CD4-positive, alpha-beta T cell (primary cell): ENCODE results near the gene ERMARD. TPM values are rescaled to one million over a fixed set of nuclear protein-coding genes. Genes with fewer than 3 reads are reported as not detected.

Experiments
- ATAC-seq: fragments of 200-7000 bp; cut with Tn5 transposase; one replicate; pipeline ENCODE4 v1.10.0; 2022; ENCODE audit warnings: mild to moderate bottlenecking; ENCODE audit not compliant: poor library complexity
- CTCF ChIA-PET: fragments of 350-600 bp; sonication (Branson Sonifier 250); formaldehyde crosslinking; loops from one replicate; lab custom pipeline; 2021; ENCODE audit warnings: antibody characterized with exemption, inconsistent platforms; lab: Charles Lee
- POLR2A ChIA-PET: fragments of 350-600 bp; sonication (Branson Sonifier 250); formaldehyde crosslinking; loops from one replicate; lab custom pipeline; 2021; ENCODE audit warnings: antibody characterized with exemption, inconsistent platforms; lab: Charles Lee
- DNase-seq, 14 experiments: peaks; one replicate each; pipeline ENCODE4 v3.0.0-alpha.2; 2013 to 2020; ENCODE audit warnings: mixed read lengths in 2 of 14
- H3K27ac ChIP-seq, 2 donors: one replicate each; pipeline versions ENCODE4 v1.5.1 to v1.7.0; 2013; ENCODE audit warnings: low read length in 2 of 2, low read depth in 1 of 2, mild to moderate bottlenecking in 1 of 2
- H3K27me3 ChIP-seq, 2 experiments: 1 replicate in 1 of 2; 2 replicates in 1 of 2; pipeline versions ENCODE4 v1.6.1 to v1.7.0; 2013; ENCODE audit warnings: low read length in 2 of 2, control low read depth in 1 of 2, mild to moderate bottlenecking in 1 of 2, moderate library complexity in 1 of 2; ENCODE audit not compliant: insufficient read depth in 2 of 2, control insufficient read depth in 1 of 2
- H3K36me3 ChIP-seq: one replicate; pipeline ENCODE4 v1.6.1; 2013; ENCODE audit warnings: low read length, control low read depth; ENCODE audit not compliant: insufficient read depth
- H3K4me1 ChIP-seq: one replicate; pipeline ENCODE4 v1.6.1; 2013; ENCODE audit warnings: low read length, control low read depth; ENCODE audit not compliant: insufficient read depth
- H3K4me3 ChIP-seq: one replicate; pipeline ENCODE4 v1.5.1; 2013; ENCODE audit warnings: mild to moderate bottlenecking, low read length, moderate library complexity
- H3K9me3 ChIP-seq, 2 experiments: 1 replicate in 1 of 2; 2 replicates in 1 of 2; pipeline versions ENCODE4 v1.6.1 to v1.7.0; 2013; ENCODE audit warnings: low read length in 2 of 2, mild to moderate bottlenecking in 2 of 2, control low read depth in 1 of 2, moderate library complexity in 1 of 2; ENCODE audit not compliant: control insufficient read depth in 1 of 2, insufficient read depth in 1 of 2
- H3K27ac Mint-ChIP-seq: one replicate; pipeline ENCODE4 v1.8.0; 2020; ENCODE audit warnings: mixed read lengths
- H3K27me3 Mint-ChIP-seq: one replicate; pipeline ENCODE4 v1.8.0; 2021; ENCODE audit warnings: mixed read lengths
- H3K36me3 Mint-ChIP-seq: one replicate; pipeline ENCODE4 v1.8.0; 2021; ENCODE audit warnings: low read depth, mixed read lengths
- H3K4me1 Mint-ChIP-seq: one replicate; pipeline ENCODE4 v1.8.0; 2021; ENCODE audit warnings: low read depth, mixed read lengths
- H3K4me3 Mint-ChIP-seq: one replicate; pipeline ENCODE4 v1.8.0; 2020; ENCODE audit warnings: mild to moderate bottlenecking, mixed read lengths
- H3K9me3 Mint-ChIP-seq: one replicate; pipeline ENCODE4 v1.8.0; 2020; ENCODE audit warnings: mixed read lengths
- intact Hi-C, 2 experiments: fragments of 100-400 bp; cut with DNase I in 1 of 2; cut with micrococcal nuclease in 1 of 2; formaldehyde crosslinking; loops; one replicate each; pipeline versions ENCODE4 v1.15.1 to v1.9.0; 2023 to 2025; cut with DNase I, micrococcal nuclease
- total RNA-seq, 174 experiments: library from RNA in 2 of 174; stranded (reverse) in 2 of 174; gene quantifications; one replicate each; pipeline ENCODE4 v1.2.3 and lab custom pipeline; 2021 to 2026
- TF ChIP-seq, protein P1 (sequence below): fragments of 200-600 bp; IDR thresholded peaks from one replicate; pipeline ENCODE4 v1.8.0; 2022; ENCODE audit warnings: antibody characterized with exemption, mild to moderate bottlenecking

ERMARD gene
- total RNA-seq, 2 experiments from 2014 or later, result 24.2 to 26.2 TPM

DNA sequence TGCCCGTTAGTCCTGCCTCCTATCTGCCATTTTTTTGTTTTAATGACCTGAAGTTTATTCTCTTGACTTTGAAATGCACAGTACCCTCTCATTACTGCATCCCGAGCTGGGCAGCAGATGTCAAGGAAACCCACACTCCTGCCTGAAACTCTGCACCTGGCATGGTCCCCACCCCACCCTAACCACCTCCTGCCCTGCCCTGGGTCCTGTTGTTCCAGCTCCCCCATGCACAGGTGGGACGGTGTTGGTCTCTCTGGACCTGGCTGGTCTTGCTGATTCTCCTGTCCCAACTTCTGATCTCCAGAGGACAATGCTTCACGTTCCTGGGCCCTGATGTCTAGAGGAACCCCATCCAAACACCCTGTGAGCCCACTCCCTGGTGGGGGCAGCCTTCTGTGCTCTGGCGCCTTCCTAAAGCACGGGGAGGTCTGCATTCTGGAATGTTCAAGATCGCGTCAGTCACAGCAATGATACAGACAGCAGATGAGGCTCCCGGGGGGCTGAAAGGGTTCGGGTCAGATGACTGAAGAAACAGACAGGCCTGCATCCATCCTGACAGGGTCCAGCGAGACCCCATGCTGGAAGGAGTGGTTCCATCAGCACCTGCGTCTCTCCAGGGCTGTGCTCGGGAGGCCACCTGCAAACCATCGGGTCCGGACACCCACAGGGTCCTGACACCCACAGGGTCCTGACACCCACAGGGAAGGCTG lies 73.6 kb downstream of the ERMARD start:
- Mint-ChIP-seq H3K4me1 (no peaks in the 10 kb centered on the region), H3K36me3 (no peaks in the 10 kb centered on the region), H3K4me3 (no peak overlapping the region), H3K27me3 (peaks cover 72% of the 10 kb centered on the region), H3K27ac (no peak overlapping the region), H3K9me3 (peaks cover 2% of the 10 kb centered on the region)
- peaks cover 4 to 7% of the 10 kb centered on the region in 2 experiments for H3K9me3 ChIP-seq
- no peaks in the 10 kb centered on the region for H3K4me1 ChIP-seq
- TF ChIP-seq, protein P1, sequence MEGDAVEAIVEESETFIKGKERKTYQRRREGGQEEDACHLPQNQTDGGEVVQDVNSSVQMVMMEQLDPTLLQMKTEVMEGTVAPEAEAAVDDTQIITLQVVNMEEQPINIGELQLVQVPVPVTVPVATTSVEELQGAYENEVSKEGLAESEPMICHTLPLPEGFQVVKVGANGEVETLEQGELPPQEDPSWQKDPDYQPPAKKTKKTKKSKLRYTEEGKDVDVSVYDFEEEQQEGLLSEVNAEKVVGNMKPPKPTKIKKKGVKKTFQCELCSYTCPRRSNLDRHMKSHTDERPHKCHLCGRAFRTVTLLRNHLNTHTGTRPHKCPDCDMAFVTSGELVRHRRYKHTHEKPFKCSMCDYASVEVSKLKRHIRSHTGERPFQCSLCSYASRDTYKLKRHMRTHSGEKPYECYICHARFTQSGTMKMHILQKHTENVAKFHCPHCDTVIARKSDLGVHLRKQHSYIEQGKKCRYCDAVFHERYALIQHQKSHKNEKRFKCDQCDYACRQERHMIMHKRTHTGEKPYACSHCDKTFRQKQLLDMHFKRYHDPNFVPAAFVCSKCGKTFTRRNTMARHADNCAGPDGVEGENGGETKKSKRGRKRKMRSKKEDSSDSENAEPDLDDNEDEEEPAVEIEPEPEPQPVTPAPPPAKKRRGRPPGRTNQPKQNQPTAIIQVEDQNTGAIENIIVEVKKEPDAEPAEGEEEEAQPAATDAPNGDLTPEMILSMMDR, result no peak
- POLR2A ChIA-PET, result no interaction called here
- no peaks in the 10 kb centered on the region for H3K36me3 ChIP-seq
- H3K4me3 ChIP-seq, result no peak overlapping the region
- no peak overlapping the region for H3K27ac ChIP-seq
- no peak for ATAC-seq
- H3K27me3 ChIP-seq, result peaks cover 0 to 14% of the 10 kb centered on the region in 2 experiments
- intact Hi-C loops, result no loop called here
- no peak for DNase-seq
- CTCF ChIA-PET, result no interaction called here

DNA sequence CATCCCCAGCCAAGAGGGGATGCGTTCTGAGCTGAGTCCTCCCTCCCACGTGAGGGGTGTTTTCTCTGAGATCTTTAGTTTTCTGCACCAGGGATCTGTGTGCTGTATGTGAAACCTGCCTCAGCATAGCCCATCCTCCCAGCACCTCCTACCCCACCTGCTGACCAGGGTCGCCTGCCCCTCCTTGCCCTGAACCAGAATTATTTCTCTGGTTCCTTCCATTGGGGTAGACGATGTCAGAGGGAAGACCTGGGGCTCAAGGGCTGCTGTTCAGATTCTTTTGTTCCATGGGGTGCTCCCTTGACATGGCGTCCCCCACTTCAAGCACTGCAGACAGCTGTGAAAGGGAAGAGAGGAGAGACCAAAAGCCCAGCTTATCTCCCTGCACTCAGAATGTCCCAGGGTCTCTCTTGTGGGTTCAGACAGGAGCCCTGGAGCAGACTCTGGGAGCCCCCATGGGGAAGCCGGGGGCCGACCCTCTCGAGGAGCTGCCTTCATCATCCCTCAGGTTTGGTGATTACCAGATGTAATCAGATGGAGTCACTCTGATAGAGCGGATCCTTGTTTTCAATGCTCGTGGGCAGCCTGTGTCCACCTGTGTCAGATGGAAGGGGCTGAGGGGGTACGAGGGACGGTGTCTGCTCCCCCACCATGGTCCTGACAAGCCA lies 74.3 kb downstream of the ERMARD start:
- Mint-ChIP-seq H3K4me1 (no peaks in the 10 kb centered on the region), H3K27me3 (peaks cover 72% of the 10 kb centered on the region), H3K36me3 (no peaks in the 10 kb centered on the region), H3K27ac (no peak overlapping the region), H3K9me3 (peaks cover 2% of the 10 kb centered on the region), H3K4me3 (no peak overlapping the region)
- peaks cover 4 to 7% of the 10 kb centered on the region in 2 experiments for H3K9me3 ChIP-seq
- intact Hi-C loops, result no loop called here
- no peak for ATAC-seq
- H3K27ac ChIP-seq, result no peak overlapping the region
- H3K4me1 ChIP-seq, result no peaks in the 10 kb centered on the region
- no peak for DNase-seq
- H3K4me3 ChIP-seq, result no peak overlapping the region
- H3K27me3 ChIP-seq, result peaks cover 5 to 15% of the 10 kb centered on the region in 2 experiments
- ChIA-PET CTCF (no interaction called here), POLR2A (no interaction called here)
- TF ChIP-seq, protein P1, result no peak
- H3K36me3 ChIP-seq, result no peaks in the 10 kb centered on the region

DNA sequence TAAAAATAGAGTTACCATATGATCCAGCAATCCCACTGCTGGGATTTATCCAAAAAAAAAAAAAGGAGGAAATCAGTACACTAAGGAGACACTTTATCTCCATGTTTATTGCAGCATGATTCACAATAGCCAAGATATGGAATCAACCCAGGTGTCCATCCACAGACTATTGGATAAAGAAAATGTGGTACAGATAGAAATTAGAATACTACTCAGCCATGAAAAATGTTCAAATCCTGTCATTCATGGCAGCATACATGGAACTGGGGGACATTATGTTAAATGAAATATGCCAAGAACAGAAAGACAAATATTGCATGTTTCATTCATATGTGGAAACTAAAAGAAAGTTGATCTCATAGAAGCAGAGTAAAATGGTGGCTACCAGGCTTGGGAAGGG lies 75.3 kb downstream of the ERMARD start:
- intact Hi-C loops, result no loop called here

More for the DNA sequence above, 75.3 kb downstream of the ERMARD start:
- H3K27me3 ChIP-seq, result peaks cover 8 to 22% of the 10 kb centered on the region in 2 experiments
- POLR2A ChIA-PET, result no interaction called here
- no peaks in the 10 kb centered on the region for H3K36me3 Mint-ChIP-seq
- peaks cover 4 to 7% of the 10 kb centered on the region in 2 experiments for H3K9me3 ChIP-seq
- H3K27ac Mint-ChIP-seq, result no peak overlapping the region
- H3K4me3 ChIP-seq, result no peak overlapping the region
- TF ChIP-seq, protein P1, result no peak
- peaks cover 5% of the 10 kb centered on the region for H3K4me1 ChIP-seq
- CTCF ChIA-PET, result no interaction called here
- H3K36me3 ChIP-seq, result no peaks in the 10 kb centered on the region
- H3K27me3 Mint-ChIP-seq, result peaks cover 75% of the 10 kb centered on the region
- H3K27ac ChIP-seq, result no peak overlapping the region
- ATAC-seq, result no peak
- H3K4me1 Mint-ChIP-seq, result no peaks in the 10 kb centered on the region
- H3K9me3 Mint-ChIP-seq, result peaks cover 2% of the 10 kb centered on the region
- DNase-seq, result no peak
- H3K4me3 Mint-ChIP-seq, result no peak overlapping the region
